K562 (cell line): ENCODE data around the gene TJP2. TPM values are rescaled to one million over a fixed set of nuclear protein-coding genes. Genes with fewer than 3 reads are reported as not detected.

Experiments used
- ATF3 ChIP-seq, 2 experiments: fragments of 450-650 bp in 1 of 2; sonication (generic) in 1 of 2; formaldehyde crosslinking in 1 of 2; IDR thresholded peaks in 1 of 2; conservative IDR thresholded peaks in 1 of 2; 2 replicates each; pipeline versions ENCODE4 v1.6.1 to v1.8.1; 2016 to 2023; ENCODE audit warnings: mild to moderate bottlenecking in 2 of 2, moderate library complexity in 2 of 2, inconsistent platforms in 1 of 2, missing genetic modification reagents in 1 of 2
- CEBPG ChIP-seq, 3 experiments: fragments of 200-800 bp in 1 of 3; sonication (Bioruptor generic) in 1 of 3; sonication (generic) in 1 of 3; formaldehyde crosslinking in 1 of 3; IDR thresholded peaks in 2 of 3; conservative IDR thresholded peaks in 1 of 3; 2 replicates each; pipeline versions ENCODE4 v1.6.1 to v1.8.0; 2016 to 2022; ENCODE audit warnings: missing compliant biosample characterization in 2 of 3, missing genetic modification characterization in 2 of 3, mild to moderate bottlenecking in 1 of 3, missing genetic modification reagents in 1 of 3
- CREB3L1 ChIP-seq: fragments of 450-650 bp; IDR thresholded peaks from 2 replicates; pipeline ENCODE4 v1.6.1; 2014; ENCODE audit warnings: low read depth, mild to moderate bottlenecking, moderate library complexity, borderline replicate concordance
- EGR1 ChIP-seq: fragments of 450-650 bp; conservative IDR thresholded peaks from 2 replicates; pipeline ENCODE4 v1.6.1; 2017; ENCODE audit warnings: mild to moderate bottlenecking
- FOXK1 ChIP-seq: sonication (generic); formaldehyde crosslinking; IDR thresholded peaks from 2 replicates; pipeline ENCODE4 v1.8.0; 2022; ENCODE audit warnings: missing genetic modification reagents, mild to moderate bottlenecking, borderline replicate concordance
- GABPB2 ChIP-seq: fragments of 250-450 bp; sonication (Bioruptor Pico); conservative IDR thresholded peaks from 2 replicates; pipeline ENCODE4 v1.5.1; 2021; ENCODE audit warnings: mild to moderate bottlenecking
- HMBOX1 ChIP-seq: sonication (generic); IDR thresholded peaks from 2 replicates; pipeline ENCODE4 v1.6.1; 2016
- HMGN3 ChIP-seq: IDR thresholded peaks from 2 replicates; pipeline ENCODE4 v1.6.1; 2011; ENCODE audit warnings: borderline replicate concordance, low read depth, mild to moderate bottlenecking, mixed read lengths, low read length; ENCODE audit not compliant: insufficient read length; ENCODE audit errors: extremely low read depth
- HNRNPK ChIP-seq: fragments of 200-400 bp; formaldehyde crosslinking; IDR thresholded peaks from one replicate; pipeline ENCODE4 v1.6.1; 2018; ENCODE audit warnings: mild to moderate bottlenecking, low read depth, low read length; ENCODE audit not compliant: poor library complexity, severe bottlenecking
- ID3 ChIP-seq, 2 experiments: fragments of 250-450 bp in 1 of 2; fragments of 450-650 bp in 1 of 2; sonication (Bioruptor Pico) in 1 of 2; IDR thresholded peaks; 2 replicates each; pipeline versions ENCODE4 v1.6.1 to v1.8.0; 2016 to 2021; ENCODE audit warnings: mild to moderate bottlenecking in 2 of 2, moderate library complexity in 2 of 2, missing compliant biosample characterization in 1 of 2, missing genetic modification characterization in 1 of 2
- JUND ChIP-seq, 2 experiments: IDR thresholded peaks; 2 replicates in 1 of 2; 3 replicates in 1 of 2; pipeline ENCODE4 v1.6.1; 2011; ENCODE audit warnings: borderline replicate concordance in 2 of 2, low read depth in 2 of 2, low read length in 2 of 2, improper control_type of control experiment in 1 of 2, missing biosample characterization in 1 of 2, missing genetic modification characterization in 1 of 2, missing genetic modification reagents in 1 of 2
- KDM4B ChIP-seq, 2 experiments: fragments of 450-650 bp in 1 of 2; sonication (generic) in 1 of 2; IDR thresholded peaks; 2 replicates each; pipeline ENCODE4 v1.6.1; 2016 to 2017; ENCODE audit warnings: borderline replicate concordance in 2 of 2, antibody characterized with exemption in 1 of 2, low read depth in 1 of 2, mild to moderate bottlenecking in 1 of 2
- KLF6 ChIP-seq: fragments of 250-450 bp; sonication (Bioruptor Pico); IDR thresholded peaks from 2 replicates; pipeline ENCODE4 v1.4.0; 2020; ENCODE audit warnings: mild to moderate bottlenecking, moderate library complexity, borderline replicate concordance
- MCM5 ChIP-seq: fragments of 450-650 bp; IDR thresholded peaks from 2 replicates; pipeline ENCODE4 v1.6.1; 2016; ENCODE audit warnings: low read depth
- MCM7 ChIP-seq, 2 experiments: fragments of 450-650 bp; IDR thresholded peaks; 2 replicates each; pipeline ENCODE4 v1.6.1; 2016 to 2018
- MED1 ChIP-seq: sonication (generic); formaldehyde crosslinking; IDR thresholded peaks from 2 replicates; pipeline ENCODE4 v1.8.1; 2023; ENCODE audit warnings: missing genetic modification reagents, borderline replicate concordance
- PHF21A ChIP-seq: fragments of 450-650 bp; IDR thresholded peaks from 2 replicates; pipeline ENCODE4 v1.6.1; 2017; ENCODE audit warnings: low read depth, borderline replicate concordance
- PHTF2 ChIP-seq: fragments of 250-450 bp; sonication (Bioruptor Pico); IDR thresholded peaks from 2 replicates; pipeline ENCODE4 v1.5.0; 2021; ENCODE audit warnings: mild to moderate bottlenecking
- POLR2H ChIP-seq: IDR thresholded peaks from 2 replicates; pipeline ENCODE4 v1.6.1; 2016; ENCODE audit warnings: missing genetic modification characterization, low read depth, mild to moderate bottlenecking, control low read depth, missing compliant biosample characterization, moderate library complexity
- SIX5 ChIP-seq, 2 experiments: IDR thresholded peaks; 2 replicates each; pipeline ENCODE4 v1.6.1; 2011; ENCODE audit warnings: low read length in 2 of 2, borderline replicate concordance in 1 of 2, low read depth in 1 of 2, mild to moderate bottlenecking in 1 of 2, moderate library complexity in 1 of 2; ENCODE audit not compliant: insufficient read depth in 1 of 2
- ZEB2 ChIP-seq: fragments of 450-650 bp; IDR thresholded peaks from 2 replicates; pipeline ENCODE4 v1.6.1; 2016
- ZNF695 ChIP-seq: fragments of 450-650 bp; formaldehyde crosslinking; IDR thresholded peaks from 2 replicates; pipeline ENCODE4 v1.4.0; 2020; ENCODE audit warnings: mild to moderate bottlenecking, moderate library complexity
- polyA plus RNA-seq, 8 experiments: library from polyadenylated mRNA; depleted of rRNA in 4 of 8; stranded (reverse) in 5 of 8; unstranded in 3 of 8; fragments of >200 nt; fragmentation: Nextera tagmentation in 2 of 8; fragmentation: Illumina TruSeq in 1 of 8; extraction: Ambion mirVana in 2 of 8; extraction: Trizol in 1 of 8; gene quantifications; 2 replicates each; pipeline versions ENCODE4 v1.2.1 to v1.2.3, GENCODE V29; 2011 to 2014; ENCODE audit warnings: inconsistent platforms in 1 of 8, missing spikeins in 1 of 8
- total RNA-seq, 7 experiments: library from RNA; depleted of rRNA in 6 of 7; stranded (reverse); fragments of >200 nt in 6 of 7; fragmentation: Illumina TruSeq in 2 of 7; extraction: Trizol in 2 of 7; gene quantifications; 2 replicates each; pipeline versions ENCODE4 v1.2.1 to v1.2.3, GENCODE V29; 2011 to 2021; ENCODE audit warnings: low replicate concordance in 1 of 7

The TJP2 gene
- total and polyA plus RNA-seq, 9 of the 15 experiments (the other 6 are each of a cell fraction or from before 2014, with no cell fraction given): 4.0 to 24.1 (median 16.8) TPM

GRCh38 chr9:69199769-69200470 is 25.8 kb downstream of the TJP2 start (continued):
- TF ChIP-seq HMBOX1: peak; percentile 78; the same call in 1 of the 2 replicates
- TF ChIP-seq MED1 (CRISPR knock-in tag): no peak
- no peak for TF ChIP-seq MCM7 (IDR thresholded peaks at IDR 0.05)
- TF ChIP-seq JUND (IDR thresholded peaks at IDR 0.05; ENCODE audit: borderline replicate concordance, low read depth, low read length): peak; percentile 68; the same call in 1 of the 2 replicates
- no peak; the same call in 2 of the 3 replicates for TF ChIP-seq JUND (tag; IDR thresholded peaks at IDR 0.05; ENCODE audit: borderline replicate concordance, low read depth, low read length)
- no peak for TF ChIP-seq FOXK1 (CRISPR knock-in tag)
- TF ChIP-seq KDM4B (IDR thresholded peaks at IDR 0.05; ENCODE audit: borderline replicate concordance in 2 of 2, low read depth in 1 of 2): no peak
- no peak for TF ChIP-seq SIX5 (IDR thresholded peaks at IDR 0.05; ENCODE audit: borderline replicate concordance in 1 of 2, insufficient read depth in 1 of 2, low read depth in 1 of 2, low read length in 2 of 2)
- TF ChIP-seq GABPB2 (CRISPR knock-in tag): no peak
- 0 out of 2 replicates have a peak, but pooled peaks have one; percentile 18 for TF ChIP-seq CEBPG (CRISPR knock-in tag; IDR thresholded peaks at IDR 0.05)
- no peak for TF ChIP-seq CEBPG (tag; conservative IDR thresholded peaks at IDR 0.05 in 1 of 2, IDR thresholded peaks at IDR 0.05 in 1 of 2)
- TF ChIP-seq ZNF695 (CRISPR knock-in tag): no peak
- no peak for TF ChIP-seq PHF21A
- no peak for TF ChIP-seq ID3 (CRISPR knock-in tag; IDR thresholded peaks at IDR 0.05)
- no peak for TF ChIP-seq ID3 (tag; IDR thresholded peaks at IDR 0.05)
- no peak for TF ChIP-seq PHTF2
- no peak for TF ChIP-seq KLF6 (CRISPR knock-in tag)
- no peak for TF ChIP-seq POLR2H (tag)
- no peak for TF ChIP-seq ZEB2
- TF ChIP-seq CREB3L1: no peak
- TF ChIP-seq HNRNPK: no peak
- TF ChIP-seq HMGN3: no peak
- no peak for TF ChIP-seq MCM5
- TF ChIP-seq EGR1: 0 out of 2 replicates have a peak, but pooled peaks have one; percentile 42
- peak; percentile 53 for TF ChIP-seq ATF3 (IDR thresholded peaks at IDR 0.05)
- TF ChIP-seq ATF3 (CRISPR knock-in tag; conservative IDR thresholded peaks at IDR 0.05): no peak
